Glutamatergic neuron (in vitro differentiated cells): Measurements from ENCODE around the gene CYP46A1. TPM values are rescaled to one million over a fixed set of nuclear protein-coding genes. Genes with fewer than 3 reads are reported as not detected.
"Not testable (repeated sequence)": the region's sequence is repeated elsewhere in the genome, so short reads cannot be mapped to it uniquely, and the experiment has no call there.

ENCODE experiments used
- DNase-seq: peaks from one replicate; pipeline ENCODE4 v3.0.0; 2022
- H3K27ac Mint-ChIP-seq: one replicate; pipeline ENCODE4 v1.8.0; 2020; ENCODE audit warnings: mild to moderate bottlenecking, mixed read lengths, inconsistent platforms; ENCODE audit not compliant: unreplicated experiment
- H3K27me3 Mint-ChIP-seq: one replicate; pipeline ENCODE4 v1.8.0; 2020; ENCODE audit warnings: mild to moderate bottlenecking, moderate library complexity, mixed read lengths, inconsistent platforms; ENCODE audit not compliant: unreplicated experiment
- H3K36me3 Mint-ChIP-seq: one replicate; pipeline ENCODE4 v1.8.0; 2020; ENCODE audit warnings: mild to moderate bottlenecking, mixed read lengths, inconsistent platforms; ENCODE audit not compliant: unreplicated experiment
- H3K4me1 Mint-ChIP-seq: one replicate; pipeline ENCODE4 v1.8.0; 2020; ENCODE audit warnings: mild to moderate bottlenecking, low read depth, mixed read lengths, inconsistent platforms; ENCODE audit not compliant: unreplicated experiment
- H3K4me3 Mint-ChIP-seq: one replicate; pipeline ENCODE4 v1.8.0; 2020; ENCODE audit warnings: mild to moderate bottlenecking, mixed read lengths, inconsistent platforms; ENCODE audit not compliant: unreplicated experiment
- H3K9me3 Mint-ChIP-seq: one replicate; pipeline ENCODE4 v1.8.0; 2020; ENCODE audit warnings: mild to moderate bottlenecking, moderate library complexity, mixed read lengths, inconsistent platforms; ENCODE audit not compliant: unreplicated experiment
- total RNA-seq: library from RNA; stranded (reverse); fragmentation: NEBNext Ultra II Directional; extraction: Animal tissue kit (Norgen Biotek cat#: 25700); gene quantifications from one replicate; pipeline ENCODE4 v1.2.1, GENCODE V29; 2021; ENCODE audit not compliant: unreplicated experiment
- TF ChIP-seq, protein P1 (sequence below): fragments of 200-600 bp; sonication (generic); IDR thresholded peaks from one replicate; pipeline ENCODE4 v1.5.0; 2021; ENCODE audit not compliant: partially characterized antibody, unreplicated experiment

Gene CYP46A1
- total RNA-seq, 1 donor from 2014 or later = 2.1 TPM

DNA sequence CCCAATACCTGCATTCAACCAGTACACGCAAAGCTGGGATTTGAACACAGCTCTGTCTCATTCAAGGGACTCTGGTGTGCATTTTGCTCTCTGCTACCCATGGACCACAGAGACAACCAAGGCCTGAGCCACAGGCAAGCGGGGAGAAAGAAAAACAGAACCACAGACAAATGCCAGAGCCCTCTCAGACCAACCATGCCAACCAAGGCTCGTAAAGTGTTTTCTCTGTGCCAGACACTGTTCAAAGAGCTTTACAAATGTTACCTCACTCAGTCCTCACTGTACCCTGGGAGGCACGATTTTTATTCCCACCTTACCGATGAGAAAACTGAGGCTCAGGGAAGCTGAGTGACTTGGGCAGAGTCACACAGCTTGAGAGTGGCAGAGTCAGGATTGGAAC lies 76.7 kb downstream of the CYP46A1 start:
- H3K36me3 Mint-ChIP-seq = no peaks in the 10 kb centered on the region
- H3K4me3 Mint-ChIP-seq = no peak overlapping the region
- no peak overlapping the region for H3K27ac Mint-ChIP-seq
- TF ChIP-seq, protein P1, sequence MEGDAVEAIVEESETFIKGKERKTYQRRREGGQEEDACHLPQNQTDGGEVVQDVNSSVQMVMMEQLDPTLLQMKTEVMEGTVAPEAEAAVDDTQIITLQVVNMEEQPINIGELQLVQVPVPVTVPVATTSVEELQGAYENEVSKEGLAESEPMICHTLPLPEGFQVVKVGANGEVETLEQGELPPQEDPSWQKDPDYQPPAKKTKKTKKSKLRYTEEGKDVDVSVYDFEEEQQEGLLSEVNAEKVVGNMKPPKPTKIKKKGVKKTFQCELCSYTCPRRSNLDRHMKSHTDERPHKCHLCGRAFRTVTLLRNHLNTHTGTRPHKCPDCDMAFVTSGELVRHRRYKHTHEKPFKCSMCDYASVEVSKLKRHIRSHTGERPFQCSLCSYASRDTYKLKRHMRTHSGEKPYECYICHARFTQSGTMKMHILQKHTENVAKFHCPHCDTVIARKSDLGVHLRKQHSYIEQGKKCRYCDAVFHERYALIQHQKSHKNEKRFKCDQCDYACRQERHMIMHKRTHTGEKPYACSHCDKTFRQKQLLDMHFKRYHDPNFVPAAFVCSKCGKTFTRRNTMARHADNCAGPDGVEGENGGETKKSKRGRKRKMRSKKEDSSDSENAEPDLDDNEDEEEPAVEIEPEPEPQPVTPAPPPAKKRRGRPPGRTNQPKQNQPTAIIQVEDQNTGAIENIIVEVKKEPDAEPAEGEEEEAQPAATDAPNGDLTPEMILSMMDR = no peak
- peaks cover 4% of the 10 kb centered on the region for H3K27me3 Mint-ChIP-seq
- no peak for DNase-seq
- H3K9me3 Mint-ChIP-seq = peaks cover 4% of the 10 kb centered on the region
- H3K4me1 Mint-ChIP-seq = peaks cover 11% of the 10 kb centered on the region

DNA sequence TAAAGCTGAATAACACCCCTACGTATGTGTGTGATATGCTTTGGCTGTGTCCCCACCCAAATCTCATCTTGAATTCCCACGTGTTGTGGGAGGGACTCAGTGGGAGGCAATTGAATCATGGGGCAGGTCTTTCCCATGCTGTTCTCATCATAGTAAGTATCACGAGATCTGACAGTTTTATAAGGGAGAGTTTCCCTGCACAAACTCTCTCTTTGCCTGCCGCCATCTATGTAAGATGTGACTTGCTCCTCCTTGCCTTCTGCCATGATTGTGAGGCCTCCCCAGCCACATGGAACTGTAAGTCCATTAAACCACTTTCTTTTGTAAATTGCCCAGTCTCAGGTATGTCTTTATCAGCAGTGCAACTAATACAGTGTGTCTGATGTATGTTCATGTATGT lies 78.8 kb downstream of the CYP46A1 start:
- H3K27me3 Mint-ChIP-seq, DNase-seq, H3K9me3 Mint-ChIP-seq, H3K36me3 Mint-ChIP-seq, H3K27ac Mint-ChIP-seq, H3K4me3 Mint-ChIP-seq: not testable (repeated sequence)
- H3K4me1 Mint-ChIP-seq = peaks cover 11% of the 10 kb centered on the region

- Mint-ChIP-seq H3K4me3 (no peak overlapping the region), H3K27ac (no peak overlapping the region), H3K36me3 (no peaks in the 10 kb centered on the region), H3K4me1 (peaks cover 13% of the 10 kb centered on the region), H3K27me3 (peaks cover 5% of the 10 kb centered on the region), H3K9me3 (peaks cover 4% of the 10 kb centered on the region)
- TF ChIP-seq, protein P1 = no peak
- DNase-seq = no peak
Measured at GRCh38 chr14:99763527-99764221, 79.6 kb downstream of the CYP46A1 start.

- peaks cover 4% of the 10 kb centered on the region for H3K9me3 Mint-ChIP-seq
Measured at GRCh38 chr14:99764222-99764706, 80.2 kb downstream of the CYP46A1 start.

GRCh38 chr14:99768381-99768780 lies 84.3 kb downstream of the CYP46A1 start:
- peaks cover 19% of the 10 kb centered on the region for H3K4me1 Mint-ChIP-seq
- DNase-seq = no peak
- peaks cover 3% of the 10 kb centered on the region for H3K27me3 Mint-ChIP-seq
- no peaks in the 10 kb centered on the region for H3K36me3 Mint-ChIP-seq
- H3K27ac Mint-ChIP-seq = no peak overlapping the region
- TF ChIP-seq, protein P1 = no peak
- H3K4me3 Mint-ChIP-seq = no peak overlapping the region
- H3K9me3 Mint-ChIP-seq = peaks cover 2% of the 10 kb centered on the region

More at GRCh38 chr14:99764222-99764706, 80.2 kb downstream of the CYP46A1 start:
- H3K4me3 Mint-ChIP-seq = no peak overlapping the region
- TF ChIP-seq, protein P1 = no peak
- H3K27me3 Mint-ChIP-seq = peaks cover 5% of the 10 kb centered on the region
- no peak overlapping the region for H3K27ac Mint-ChIP-seq
- H3K4me1 Mint-ChIP-seq = peaks cover 9% of the 10 kb centered on the region
- DNase-seq = no peak
- no peaks in the 10 kb centered on the region for H3K36me3 Mint-ChIP-seq
